ENCODE results near the gene TWNK.
A peak's percentile ranks its signal among the peaks of the same experiment; 100 is the strongest.
"Not testable (repeated sequence)": the region's sequence is repeated elsewhere in the genome, so short reads cannot be mapped to it uniquely, and the experiment has no call there.

Gene TWNK

DNA sequence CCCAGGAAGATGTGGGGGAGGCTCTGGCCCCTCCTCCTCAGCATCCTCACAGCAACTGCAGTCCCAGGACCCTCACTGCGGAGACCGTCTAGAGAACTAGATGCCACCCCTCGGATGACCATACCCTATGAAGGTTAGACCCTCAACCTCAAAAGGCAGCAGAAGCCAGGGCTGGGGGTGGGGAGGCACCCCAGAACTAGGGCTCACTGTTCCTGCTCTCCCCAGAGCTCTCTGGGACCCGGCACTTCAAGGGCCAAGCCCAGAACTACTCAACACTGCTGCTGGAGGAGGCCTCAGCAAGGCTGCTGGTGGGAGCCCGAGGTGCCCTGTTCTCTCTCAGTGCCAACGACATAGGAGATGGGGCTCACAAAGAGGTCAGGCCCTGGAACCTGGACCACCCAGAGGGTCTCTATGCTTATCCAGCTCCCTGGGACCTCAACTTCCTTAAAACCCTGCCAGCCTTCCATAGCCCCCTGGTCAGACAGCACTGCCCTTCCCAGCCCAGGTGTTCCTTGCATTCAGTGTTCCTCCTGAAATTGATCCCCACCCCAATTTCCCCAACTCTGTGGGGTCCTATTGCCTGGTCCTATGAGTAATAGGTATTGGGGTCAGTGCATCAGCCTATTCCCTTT is 14.3 kb upstream of the TWNK start:
- DNase-seq (ENCODE audit: low spot score) = no peak

DNA sequence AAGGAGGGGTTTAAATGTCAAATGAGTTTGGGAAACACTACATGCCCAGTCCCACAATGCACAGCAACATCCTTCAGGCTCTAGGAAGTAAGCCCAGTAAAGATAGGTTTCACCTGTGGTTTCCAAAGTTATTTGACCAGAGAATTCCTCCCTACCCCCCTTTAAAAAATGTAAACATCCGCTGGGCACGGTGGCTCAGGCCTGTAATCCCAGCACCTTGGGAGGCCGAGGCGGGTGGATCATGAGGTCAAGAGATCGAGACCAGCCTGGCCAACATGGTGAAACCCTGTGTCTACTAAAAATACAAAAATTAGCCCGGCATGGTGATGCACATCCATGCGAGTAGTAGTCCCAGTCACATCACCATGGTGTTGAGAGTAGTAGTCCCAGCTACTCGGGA is 11.9 kb upstream of the TWNK start:
- DNase-seq (ENCODE audit: low spot score) = not testable (repeated sequence)

DNA sequence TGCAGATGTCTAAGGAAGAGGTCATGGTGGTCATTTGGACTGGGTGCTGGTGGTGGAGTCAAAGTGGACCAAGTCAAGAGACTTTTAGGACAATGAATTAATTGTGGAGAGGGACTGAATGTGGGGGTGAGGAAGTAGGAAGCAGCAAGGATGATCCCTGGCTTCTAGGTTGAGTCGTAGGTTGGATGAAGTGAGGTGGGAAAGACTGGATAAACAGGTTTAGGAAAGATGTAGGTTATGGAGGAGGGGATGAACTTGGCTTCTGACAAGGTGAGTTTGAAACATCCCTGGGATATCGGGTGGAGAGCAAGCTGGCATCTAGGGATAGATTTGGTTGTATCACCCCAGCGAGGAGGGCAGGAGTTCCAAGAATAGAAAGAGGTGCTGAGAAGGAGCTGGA is 10.4 kb upstream of the TWNK start:
- DNase-seq (ENCODE audit: low spot score) = no peak

DNA sequence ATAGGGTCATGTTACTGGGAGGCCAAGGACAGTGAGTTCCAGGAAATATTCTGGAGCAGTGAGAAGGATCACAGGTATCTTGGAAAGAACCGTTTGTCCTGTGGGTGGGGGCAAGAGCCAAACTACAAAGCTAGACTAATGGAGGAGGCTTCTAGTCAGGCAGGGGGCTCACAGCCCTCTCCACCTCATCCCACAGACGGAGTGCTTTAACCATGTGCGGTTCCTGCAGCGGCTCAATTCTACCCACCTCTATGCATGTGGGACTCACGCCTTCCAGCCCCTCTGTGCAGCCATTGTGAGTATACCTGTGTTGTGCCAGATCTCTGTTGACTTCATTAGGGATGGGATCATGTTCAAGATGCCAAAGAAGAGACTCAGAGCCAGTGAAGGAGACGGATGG is 9.9 kb upstream of the TWNK start:
- no peak for DNase-seq (ENCODE audit: low spot score)

DNA sequence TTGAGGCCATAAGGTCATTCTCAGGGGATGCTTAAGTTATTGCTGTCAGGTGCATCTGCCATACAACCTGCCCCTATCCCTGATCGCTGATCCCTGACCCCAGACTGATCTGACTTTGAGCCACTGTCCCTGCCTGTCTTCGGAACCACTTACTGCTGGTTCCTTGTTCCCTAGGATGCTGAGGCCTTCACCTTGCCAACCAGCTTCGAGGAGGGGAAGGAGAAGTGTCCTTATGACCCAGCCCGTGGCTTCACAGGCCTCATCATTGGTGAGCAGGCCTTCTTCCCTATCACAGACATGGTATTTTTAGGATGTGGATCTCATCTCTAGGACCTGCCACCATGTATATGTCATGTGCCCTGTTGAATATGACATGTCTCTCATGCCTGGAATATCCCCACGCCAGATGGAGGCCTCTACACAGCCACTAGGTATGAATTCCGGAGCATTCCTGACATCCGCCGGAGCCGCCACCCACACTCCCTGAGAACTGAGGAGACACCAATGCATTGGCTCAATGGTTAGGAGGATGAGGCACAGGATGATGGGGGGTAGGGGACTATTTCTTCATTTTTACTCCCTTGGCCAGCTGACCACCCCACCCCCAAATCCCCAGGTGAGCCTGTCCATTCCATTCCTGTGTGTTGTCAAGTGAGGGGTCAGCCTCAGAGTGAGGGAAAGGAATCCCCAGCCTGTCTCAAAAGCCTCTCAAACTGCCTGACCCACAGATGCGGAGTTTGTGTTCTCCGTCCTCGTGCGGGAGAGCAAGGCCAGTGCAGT is 9.0 kb upstream of the TWNK start:
- DNase-seq (ENCODE audit: low spot score) = no peak

DNA sequence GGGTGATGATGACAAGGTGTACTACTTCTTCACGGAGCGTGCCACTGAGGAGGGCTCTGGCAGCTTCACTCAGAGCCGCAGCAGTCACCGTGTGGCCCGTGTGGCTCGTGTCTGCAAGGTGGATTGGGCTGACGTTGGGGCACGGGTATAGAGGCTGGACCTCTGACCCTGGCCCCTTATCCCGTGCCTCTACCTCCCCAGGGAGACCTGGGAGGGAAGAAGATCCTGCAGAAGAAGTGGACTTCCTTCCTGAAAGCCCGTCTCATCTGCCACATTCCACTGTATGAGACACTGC is 8.5 kb upstream of the TWNK start:
- DNase-seq (ENCODE audit: low spot score) = no peak

DNA sequence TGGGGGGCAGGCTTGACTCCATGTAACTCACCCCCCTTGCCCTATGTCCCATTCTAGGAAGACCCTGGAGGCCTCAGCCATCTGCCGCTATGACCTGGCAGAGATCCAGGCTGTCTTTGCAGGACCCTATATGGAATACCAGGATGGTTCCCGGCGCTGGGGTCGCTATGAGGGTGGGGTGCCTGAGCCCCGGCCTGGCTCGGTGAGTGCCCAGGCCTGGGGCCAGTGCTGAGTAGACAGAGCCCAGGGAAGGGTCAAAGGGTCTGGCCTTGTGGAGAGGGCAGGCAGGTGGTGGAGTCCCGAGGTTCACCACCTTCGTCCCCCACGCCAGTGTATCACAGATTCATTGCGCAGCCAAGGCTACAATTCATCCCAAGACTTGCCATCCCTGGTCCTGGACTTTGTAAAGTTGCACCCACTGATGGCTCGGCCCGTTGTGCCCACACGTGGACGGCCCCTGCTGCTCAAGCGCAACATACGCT is 7.5 kb upstream of the TWNK start:
- no peak for DNase-seq (ENCODE audit: low spot score)

DNA sequence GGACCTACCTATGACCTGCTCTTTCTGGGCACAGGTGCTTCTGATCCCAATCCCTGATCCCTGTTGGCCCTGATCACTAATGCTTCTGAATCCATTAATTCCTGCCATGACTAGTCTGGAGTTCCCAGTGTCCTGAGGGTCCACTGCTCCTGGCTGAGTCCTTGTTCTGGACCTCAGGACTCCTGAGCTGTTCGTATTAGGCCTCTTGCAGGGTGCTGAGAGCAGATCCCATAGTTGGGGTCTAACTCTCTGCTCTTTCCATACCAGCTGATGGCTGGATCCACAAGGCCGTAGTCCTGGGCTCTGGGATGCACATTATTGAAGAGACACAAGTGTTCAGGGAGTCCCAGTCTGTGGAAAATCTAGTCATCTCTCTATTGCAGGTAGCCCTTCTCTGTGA is 7.0 kb upstream of the TWNK start:
- no peak for DNase-seq (ENCODE audit: low spot score)

DNA sequence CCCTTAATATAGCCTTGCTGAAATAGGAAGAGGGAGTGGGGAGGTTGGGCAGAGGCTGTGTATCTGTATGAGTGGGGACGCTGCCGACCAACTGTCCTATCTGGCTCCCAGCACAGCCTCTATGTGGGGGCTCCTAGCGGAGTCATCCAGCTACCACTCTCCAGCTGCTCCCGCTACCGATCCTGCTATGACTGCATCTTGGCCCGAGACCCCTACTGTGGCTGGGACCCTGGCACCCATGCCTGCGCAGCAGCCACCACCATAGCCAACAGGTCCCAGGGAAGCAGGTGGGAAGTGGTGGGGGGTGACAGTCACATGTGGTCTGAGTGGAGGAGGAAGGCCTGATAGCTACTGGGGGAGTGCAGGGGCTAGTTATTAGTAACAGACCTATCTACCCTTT is 6.6 kb upstream of the TWNK start:
- no peak for DNase-seq (ENCODE audit: low spot score)

DNA sequence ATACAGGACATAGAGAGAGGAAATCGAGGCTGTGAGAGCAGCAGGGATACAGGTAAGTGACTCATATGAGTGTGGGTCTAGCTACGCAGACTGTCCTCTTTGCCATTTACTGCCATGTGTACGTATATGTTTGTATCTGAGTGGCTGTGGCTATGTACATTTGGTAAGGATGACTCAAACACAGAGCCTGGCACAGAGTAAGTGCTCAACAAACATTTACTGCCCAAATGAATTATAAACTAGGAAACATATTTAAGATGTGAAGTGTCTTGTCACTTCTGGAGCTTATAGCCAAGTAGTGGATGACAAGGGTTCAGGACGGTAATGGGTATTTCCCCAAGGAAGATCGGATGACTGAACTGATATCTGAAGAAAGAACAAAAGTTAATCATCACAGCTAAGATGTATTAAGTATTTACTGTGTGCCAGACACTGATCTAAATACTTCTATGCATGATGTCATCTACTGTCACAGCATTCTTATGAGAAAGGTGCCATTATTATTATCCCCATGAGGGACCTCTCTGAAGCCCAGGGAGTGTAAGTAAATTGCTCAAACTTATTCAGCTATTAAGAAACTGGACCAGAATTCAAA is 6.1 kb upstream of the TWNK start:
- no peak for DNase-seq (ENCODE audit: low spot score)

DNA sequence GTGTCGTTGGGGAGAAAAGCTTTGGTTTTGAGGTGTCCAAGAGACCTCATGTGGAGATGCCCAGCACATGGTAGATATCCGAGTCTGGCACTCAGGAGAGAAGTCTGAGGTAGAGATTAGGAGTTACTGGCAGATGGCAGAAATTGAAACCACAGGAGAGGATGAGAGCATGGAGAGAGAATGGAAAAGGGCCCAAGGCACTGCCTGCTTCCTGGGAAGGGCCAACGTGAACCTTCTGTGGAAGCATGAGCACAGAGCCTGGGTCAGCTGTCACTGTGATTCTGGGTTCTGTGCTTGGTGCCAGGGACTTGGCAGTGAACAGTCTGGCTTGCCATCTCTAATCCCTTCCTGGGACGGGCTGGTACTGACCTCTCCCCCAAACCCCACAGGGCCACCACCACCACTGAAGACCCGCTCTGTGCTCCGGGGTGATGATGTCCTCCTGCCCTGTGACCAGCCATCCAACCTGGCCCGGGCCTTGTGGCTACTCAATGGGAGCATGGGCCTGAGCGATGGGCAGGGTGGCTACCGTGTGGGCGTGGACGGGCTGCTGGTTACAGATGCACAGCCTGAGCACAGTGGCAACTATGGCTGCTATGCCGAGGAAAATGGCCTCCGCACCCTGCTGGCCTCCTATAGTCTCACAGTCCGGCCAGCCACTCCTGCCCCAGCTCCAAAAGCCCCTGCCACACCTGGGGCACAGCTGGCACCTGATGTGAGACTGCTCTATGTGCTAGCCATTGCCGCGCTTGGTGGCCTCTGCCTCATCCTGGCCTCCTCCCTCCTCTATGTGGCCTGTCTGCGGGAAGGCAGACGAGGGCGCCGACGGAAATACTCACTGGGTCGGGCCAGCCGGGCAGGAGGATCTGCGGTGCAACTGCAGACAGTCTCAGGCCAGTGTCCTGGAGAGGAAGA is 4.2 kb upstream of the TWNK start:
- DNase-seq (ENCODE audit: low spot score) = peak; percentile 25

DNA sequence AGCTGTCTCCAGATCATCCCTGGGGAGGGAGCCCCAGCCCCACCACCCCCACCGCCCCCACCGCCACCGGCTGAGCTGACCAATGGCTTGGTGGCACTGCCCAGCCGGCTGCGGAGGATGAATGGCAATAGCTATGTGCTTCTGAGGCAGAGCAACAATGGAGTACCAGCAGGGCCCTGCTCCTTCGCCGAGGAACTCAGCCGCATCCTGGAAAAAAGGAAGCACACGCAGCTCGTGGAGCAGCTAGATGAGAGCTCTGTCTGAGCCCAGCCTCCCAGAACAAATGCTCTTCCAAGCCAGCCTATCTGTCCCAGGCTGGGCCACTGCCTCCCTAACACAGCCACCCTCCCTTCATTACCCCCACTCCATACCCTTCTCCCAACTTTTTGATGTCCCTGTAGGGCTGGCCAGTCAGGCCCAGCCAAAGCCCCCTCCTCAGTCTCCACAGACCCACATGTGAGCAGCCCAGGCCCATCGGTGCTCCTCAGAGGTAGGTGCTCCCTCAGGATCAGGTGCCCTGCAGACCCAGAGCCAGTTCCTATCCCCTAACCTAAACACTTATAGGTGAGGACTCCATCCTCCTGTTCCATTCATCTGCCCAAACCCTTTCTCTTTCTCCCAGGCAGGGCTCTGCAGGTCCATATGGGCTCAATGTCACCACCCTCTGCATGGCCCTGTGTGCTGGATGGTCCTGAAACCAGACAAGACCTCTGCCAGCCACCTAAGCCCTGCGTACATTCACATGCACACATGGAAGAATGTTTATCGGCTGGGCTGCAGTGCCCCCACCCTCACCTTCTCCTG is 3.3 kb upstream of the TWNK start:
- no peak for DNase-seq (ENCODE audit: low spot score)

DNA sequence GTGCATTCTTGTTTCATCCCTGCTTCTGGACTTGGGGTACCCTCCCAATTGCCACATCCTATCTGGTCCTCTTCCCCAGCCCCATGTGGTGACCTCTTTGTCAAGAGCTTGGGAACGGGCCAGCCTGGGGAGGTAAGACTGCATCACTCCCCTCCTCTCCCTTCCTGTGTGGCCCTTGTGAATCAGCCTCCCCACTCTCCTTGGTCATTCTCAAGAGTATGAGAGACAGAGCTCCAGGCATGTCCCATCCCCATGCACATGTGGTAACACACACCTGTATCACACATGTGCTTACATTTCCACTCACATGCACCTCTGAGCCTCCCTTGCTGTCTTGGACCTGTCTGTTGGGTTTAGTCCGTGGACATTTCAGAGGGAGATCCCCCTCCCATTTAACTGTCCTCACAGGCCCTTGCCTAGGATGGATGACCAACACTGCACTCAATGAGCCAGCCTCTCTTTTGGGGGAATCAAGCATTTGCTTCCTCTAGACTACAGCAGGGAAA is 2.6 kb upstream of the TWNK start:
- DNase-seq (ENCODE audit: low spot score) = no peak

DNA sequence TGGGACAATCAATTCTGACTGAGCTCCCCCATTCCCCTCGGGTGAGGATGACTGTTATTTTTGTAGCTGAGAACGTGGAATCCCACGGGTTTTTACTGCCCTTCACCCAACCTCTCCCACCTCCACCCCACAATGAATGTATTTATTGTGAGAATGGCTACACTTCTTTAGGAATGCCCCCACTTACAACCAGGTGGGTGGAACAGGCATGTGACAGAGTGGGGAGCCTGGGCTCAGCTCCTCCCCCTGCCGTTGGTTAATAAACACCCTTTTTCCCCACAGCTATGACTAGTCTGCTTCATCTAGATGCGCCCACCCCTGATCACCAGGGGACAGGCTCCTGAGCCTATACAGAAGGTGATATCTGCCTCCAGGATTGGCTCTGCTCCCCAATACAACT is 2.0 kb upstream of the TWNK start:
- no peak for DNase-seq (ENCODE audit: low spot score)

DNA sequence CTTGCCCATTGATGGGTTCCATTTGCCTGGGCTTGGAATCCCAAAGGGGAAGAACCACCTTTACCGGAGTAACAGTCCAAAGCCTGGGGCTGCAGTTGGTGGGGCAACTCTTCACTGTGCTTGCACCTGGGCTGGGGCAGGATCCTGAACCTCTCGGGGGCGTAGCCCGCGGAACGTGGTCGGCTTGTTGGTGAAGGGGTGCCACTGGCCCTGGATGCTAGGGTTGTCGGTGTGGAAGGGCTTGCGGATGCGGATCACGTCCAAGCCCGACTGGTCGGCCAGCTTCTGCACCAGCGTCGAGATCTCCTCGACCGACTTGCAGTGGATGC is 756 bp upstream of the TWNK start:
- DNase-seq (ENCODE audit: low spot score) = no peak

DNA sequence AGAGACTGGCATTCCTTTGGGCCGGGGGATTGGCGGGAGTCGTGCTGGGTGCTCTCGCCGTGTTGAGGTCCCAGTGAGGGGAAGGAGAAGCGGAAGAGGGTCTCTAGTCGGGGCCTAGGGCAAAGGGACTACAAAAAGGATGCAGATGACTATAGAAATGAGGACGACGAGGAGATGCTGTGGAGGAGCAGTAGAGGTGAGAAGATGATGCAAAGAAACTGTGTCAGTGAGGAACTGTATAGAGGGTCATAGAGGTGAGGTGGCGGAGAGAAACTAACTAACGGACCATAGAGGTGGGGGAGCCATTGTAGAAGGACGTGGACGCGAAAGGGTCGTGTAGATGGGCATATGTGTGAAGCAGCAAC is 324 bp downstream of the TWNK start:
- no peak for DNase-seq (ENCODE audit: low spot score)

DNA sequence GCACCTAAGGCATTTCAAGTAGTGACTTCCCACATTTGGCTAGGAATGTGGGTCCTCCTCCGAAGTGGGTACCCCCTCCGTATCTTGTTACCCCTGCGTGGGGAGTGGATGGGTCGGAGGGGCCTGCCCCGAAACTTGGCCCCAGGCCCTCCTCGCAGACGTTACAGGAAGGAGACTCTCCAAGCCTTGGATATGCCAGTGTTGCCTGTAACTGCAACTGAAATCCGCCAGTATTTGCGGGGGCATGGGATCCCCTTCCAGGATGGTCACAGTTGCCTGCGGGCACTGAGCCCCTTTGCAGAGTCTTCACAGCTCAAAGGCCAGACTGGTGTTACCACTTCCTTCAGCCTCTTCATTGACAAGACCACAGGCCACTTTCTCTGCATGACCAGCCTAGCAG is 823 bp downstream of the TWNK start:
- DNase-seq (ENCODE audit: low spot score) = no peak

DNA sequence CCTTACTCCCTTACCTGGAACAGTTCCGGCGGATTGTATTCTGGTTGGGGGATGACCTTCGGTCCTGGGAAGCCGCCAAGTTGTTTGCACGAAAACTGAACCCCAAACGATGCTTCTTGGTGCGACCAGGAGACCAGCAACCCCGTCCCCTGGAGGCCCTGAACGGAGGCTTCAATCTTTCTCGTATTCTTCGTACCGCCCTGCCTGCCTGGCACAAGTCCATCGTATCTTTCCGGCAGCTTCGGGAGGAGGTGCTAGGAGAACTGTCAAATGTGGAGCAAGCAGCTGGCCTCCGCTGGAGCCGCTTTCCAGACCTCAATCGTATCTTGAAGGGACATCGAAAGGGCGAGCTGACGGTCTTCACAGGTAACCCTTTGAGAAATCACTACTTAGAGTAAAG is 1.7 kb downstream of the TWNK start:
- no peak for DNase-seq (ENCODE audit: low spot score)

DNA sequence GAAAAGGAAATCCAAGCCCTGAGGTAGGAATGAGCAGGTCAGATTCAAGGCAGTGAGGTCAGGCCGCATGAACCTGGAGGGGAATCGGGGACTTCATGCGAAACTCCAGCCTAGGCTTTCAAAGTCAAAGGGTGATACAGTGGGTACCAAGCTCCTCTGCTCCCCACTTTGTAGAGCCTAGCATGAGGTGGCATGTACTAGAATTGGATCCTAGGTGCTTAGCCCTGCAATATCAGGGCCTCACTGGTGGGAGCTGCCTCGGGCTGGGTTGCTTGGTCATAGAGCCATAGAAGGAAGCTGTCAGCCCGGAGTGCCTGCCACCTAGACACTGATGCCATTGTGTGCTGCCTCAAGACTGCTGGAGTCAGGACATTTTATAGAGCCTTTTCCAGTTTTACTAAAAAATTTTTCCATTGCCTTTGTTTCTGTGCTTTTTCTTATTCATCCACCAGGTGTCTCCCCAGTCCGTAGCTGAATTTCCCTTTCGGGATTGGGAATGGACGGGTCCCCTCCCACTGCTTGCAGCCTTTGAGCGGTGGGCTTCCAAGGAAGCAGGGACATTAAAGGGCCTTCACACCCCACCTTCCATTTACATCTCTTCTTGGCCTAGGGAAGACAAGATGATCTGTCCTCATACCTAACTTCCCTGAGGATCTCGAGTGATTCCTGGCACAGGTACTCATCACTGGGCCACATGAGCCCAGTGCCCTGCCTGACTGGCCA is 6.8 kb downstream of the TWNK start:
- DNase-seq (ENCODE audit: low spot score) = peak; percentile 75

DNA sequence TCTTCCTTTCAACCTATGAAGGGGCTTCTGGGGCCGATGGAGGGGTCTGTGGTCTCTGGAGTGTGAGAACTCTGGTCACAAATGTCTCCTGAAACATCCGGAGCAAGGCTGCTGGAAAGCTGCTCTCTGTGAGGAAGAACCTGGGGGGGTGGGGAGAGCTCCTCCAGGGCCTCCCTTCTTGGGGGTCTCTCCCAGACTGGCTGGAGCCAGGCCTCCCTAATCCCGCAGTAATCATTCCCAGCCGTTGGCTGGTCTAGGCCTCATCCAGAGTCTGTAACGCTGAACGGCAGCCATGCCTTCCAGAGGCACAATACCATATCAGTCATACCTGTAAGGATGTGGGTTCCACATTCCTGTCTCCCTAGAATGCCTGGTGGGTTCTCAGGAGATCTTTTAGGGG is 7.8 kb downstream of the TWNK start:
- DNase-seq (ENCODE audit: low spot score) = no peak
